ENCODE measurements around the gene GIMAP4. TPM values are rescaled to one million over a fixed set of nuclear protein-coding genes. Genes with fewer than 3 reads are reported as not detected.

The GIMAP4 gene
- total and polyA plus RNA-seq, 3 donors from 2014 or later = 5.8 to 13.3 (median 6.2) TPM

DNA sequence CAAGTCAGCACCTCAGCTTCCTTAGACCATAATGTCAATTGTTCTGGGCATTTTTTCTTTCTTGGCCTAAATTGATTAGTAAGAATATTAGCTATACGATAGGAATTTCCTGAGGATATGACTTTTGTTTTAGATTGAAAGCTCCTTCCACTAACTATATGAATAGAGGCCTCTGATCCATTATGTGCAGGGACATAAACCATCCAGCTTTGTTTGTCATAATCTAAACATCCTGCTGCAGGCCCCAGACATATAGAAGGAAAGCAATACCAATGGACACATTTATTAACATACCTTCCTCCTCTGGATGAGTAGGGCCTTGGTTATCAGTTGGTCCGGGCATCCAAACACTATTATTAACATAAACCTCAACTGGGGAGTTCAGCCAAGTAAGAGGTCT is 4.3 kb upstream of the GIMAP4 start:
- no peak for TF ChIP-seq POLR2A (IDR thresholded peaks at IDR 0.05)
- Histone ChIP-seq H3K9me3 (no peaks in the 10 kb centered on the region), H3K36me3 (ENCODE audit: low read depth, missing control alignments) (no peaks in the 10 kb centered on the region), H3K27me3 (no peaks in the 10 kb centered on the region), H3K4me1 (no peaks in the 10 kb centered on the region), H3K27ac (no peak overlapping the region), H3K4me3 (no peak overlapping the region)
- 63 to 83% methylated on average over 2 of the region's 2 CpGs for WGBS, 2 donors
- DNase-seq = no peak
- intact Hi-C loops (cut with DNase I; ENCODE audit: low total_unique reads) = no loop called here

DNA sequence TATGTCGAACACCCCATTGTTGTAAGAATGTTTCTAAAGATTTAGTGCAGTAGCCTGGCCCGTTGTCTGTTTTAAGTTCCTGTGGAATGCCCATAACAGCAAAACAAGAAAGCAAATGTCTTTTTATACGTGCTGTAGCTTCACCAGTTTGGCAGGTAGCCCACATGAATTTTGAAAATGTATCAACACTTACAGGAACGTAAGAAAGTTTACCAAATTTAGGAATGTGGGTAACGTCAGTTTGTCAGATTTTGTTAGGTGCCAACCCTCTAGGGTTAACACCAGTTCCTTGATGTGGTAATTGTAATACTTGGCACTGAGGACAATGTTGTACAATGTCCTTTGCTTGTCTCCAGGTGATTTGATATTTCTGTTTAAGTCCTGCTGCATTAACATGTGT is 3.2 kb upstream of the GIMAP4 start:
- intact Hi-C loops (cut with DNase I; ENCODE audit: low total_unique reads) = no loop called here
- TF ChIP-seq, protein P1, sequence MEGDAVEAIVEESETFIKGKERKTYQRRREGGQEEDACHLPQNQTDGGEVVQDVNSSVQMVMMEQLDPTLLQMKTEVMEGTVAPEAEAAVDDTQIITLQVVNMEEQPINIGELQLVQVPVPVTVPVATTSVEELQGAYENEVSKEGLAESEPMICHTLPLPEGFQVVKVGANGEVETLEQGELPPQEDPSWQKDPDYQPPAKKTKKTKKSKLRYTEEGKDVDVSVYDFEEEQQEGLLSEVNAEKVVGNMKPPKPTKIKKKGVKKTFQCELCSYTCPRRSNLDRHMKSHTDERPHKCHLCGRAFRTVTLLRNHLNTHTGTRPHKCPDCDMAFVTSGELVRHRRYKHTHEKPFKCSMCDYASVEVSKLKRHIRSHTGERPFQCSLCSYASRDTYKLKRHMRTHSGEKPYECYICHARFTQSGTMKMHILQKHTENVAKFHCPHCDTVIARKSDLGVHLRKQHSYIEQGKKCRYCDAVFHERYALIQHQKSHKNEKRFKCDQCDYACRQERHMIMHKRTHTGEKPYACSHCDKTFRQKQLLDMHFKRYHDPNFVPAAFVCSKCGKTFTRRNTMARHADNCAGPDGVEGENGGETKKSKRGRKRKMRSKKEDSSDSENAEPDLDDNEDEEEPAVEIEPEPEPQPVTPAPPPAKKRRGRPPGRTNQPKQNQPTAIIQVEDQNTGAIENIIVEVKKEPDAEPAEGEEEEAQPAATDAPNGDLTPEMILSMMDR (IDR thresholded peaks at IDR 0.05) = no peak
- no peak for TF ChIP-seq POLR2A (IDR thresholded peaks at IDR 0.05)
- DNase-seq = no peak

DNA sequence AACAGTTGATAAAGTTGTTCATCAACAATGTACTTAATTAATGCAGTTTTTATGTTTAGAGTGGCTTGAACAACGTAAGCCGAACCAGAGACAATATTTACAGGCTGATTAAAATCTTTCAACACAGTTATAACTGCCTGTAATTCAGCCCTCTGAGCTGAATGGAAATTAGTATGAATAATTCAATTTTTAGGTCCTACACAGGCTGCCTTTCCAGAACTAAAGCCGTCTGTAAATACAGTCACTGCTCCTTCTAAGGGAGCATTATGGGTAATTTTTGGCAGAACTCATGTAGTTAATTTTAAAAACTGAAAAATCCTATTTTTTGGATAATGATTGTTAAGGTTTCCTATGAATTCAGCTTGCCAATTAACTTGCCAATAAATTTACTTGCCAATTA is 2.6 kb upstream of the GIMAP4 start:
- H3K36me3 ChIP-seq (ENCODE audit: low read depth, missing control alignments) = no peaks in the 10 kb centered on the region
- no peak overlapping the region for H3K27ac ChIP-seq
- DNase-seq = no peak
- intact Hi-C loops (cut with DNase I; ENCODE audit: low total_unique reads) = no loop called here
- 50 to 74% methylated on average over 3 of the region's 3 CpGs for WGBS, 2 donors
- H3K9me3 ChIP-seq = no peaks in the 10 kb centered on the region
- no peaks in the 10 kb centered on the region for H3K27me3 ChIP-seq
- TF ChIP-seq, protein P1 (IDR thresholded peaks at IDR 0.05) = no peak
- no peak for TF ChIP-seq POLR2A (IDR thresholded peaks at IDR 0.05)
- no peak overlapping the region for H3K4me3 ChIP-seq
- H3K4me1 ChIP-seq = no peaks in the 10 kb centered on the region

More for the DNA sequence above, 3.2 kb upstream of the GIMAP4 start:
- Histone ChIP-seq H3K4me3 (no peak overlapping the region), H3K36me3 (ENCODE audit: low read depth, missing control alignments) (no peaks in the 10 kb centered on the region), H3K27me3 (no peaks in the 10 kb centered on the region), H3K4me1 (no peaks in the 10 kb centered on the region), H3K27ac (no peak overlapping the region), H3K9me3 (no peaks in the 10 kb centered on the region)
- 57 to 61% methylated on average over 5 of the region's 5 CpGs for WGBS, 2 donors

DNA sequence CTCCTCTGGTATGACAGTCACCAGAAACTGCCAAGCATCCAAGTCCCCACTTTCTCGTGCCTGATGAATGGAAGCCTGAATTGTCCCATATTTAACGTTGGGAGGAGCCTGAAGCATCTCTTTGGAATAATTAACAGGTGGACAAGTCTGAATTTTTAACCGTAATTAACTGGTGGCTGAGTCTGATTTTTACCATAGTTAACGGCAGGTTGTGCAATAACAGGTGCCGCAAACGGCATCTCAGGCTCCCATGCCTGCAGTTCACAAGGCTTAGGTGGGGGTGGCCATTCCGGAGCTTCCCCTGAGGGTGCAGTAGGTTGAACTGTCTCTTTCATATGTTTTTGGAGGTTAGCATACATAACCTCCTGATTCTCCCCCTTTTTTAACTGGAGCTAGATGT is 2.0 kb upstream of the GIMAP4 start:
- DNase-seq = no peak
- H3K27me3 ChIP-seq = no peaks in the 10 kb centered on the region
- no peak overlapping the region for H3K27ac ChIP-seq
- TF ChIP-seq, protein P1 (IDR thresholded peaks at IDR 0.05) = no peak
- TF ChIP-seq POLR2A (IDR thresholded peaks at IDR 0.05) = no peak
- H3K4me1 ChIP-seq = no peaks in the 10 kb centered on the region
- WGBS, 2 donors = 82 to 90% methylated on average over 7 of the region's 7 CpGs
- intact Hi-C loops (cut with DNase I; ENCODE audit: low total_unique reads) = no loop called here
- no peak overlapping the region for H3K4me3 ChIP-seq
- no peaks in the 10 kb centered on the region for H3K36me3 ChIP-seq (ENCODE audit: low read depth, missing control alignments)
- H3K9me3 ChIP-seq = no peaks in the 10 kb centered on the region

DNA sequence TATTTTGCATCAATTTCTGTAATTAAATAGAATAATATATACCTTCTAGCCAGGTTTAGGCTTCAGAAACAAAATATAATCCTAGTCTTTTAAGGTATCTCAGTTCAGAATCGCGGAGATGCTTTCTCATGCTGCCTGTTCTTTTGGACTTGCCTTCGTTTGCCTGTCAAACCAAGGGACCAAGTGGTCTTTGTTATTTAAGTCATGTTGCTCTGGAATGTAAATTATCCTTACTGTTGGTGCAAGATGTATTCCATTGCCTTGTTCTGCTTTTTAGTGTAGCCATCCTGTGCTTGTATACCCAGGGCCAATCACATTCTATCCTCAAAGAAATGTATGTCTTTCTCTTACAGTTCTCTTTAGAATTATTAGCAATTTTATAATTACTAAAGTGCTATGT is 1.1 kb upstream of the GIMAP4 start:
- no peaks in the 10 kb centered on the region for H3K9me3 ChIP-seq
- H3K36me3 ChIP-seq (ENCODE audit: low read depth, missing control alignments) = no peaks in the 10 kb centered on the region
- no peak overlapping the region for H3K27ac ChIP-seq
- TF ChIP-seq, protein P1 (IDR thresholded peaks at IDR 0.05) = no peak
- TF ChIP-seq POLR2A (IDR thresholded peaks at IDR 0.05) = no peak
- intact Hi-C loops (cut with DNase I; ENCODE audit: low total_unique reads) = no loop called here
- DNase-seq = no peak
- 75 to 83% methylated on average over 3 of the region's 3 CpGs for WGBS, 2 donors
- no peaks in the 10 kb centered on the region for H3K4me1 ChIP-seq
- H3K4me3 ChIP-seq = no peak overlapping the region
- no peaks in the 10 kb centered on the region for H3K27me3 ChIP-seq

Data from testis (tissue), 3 donors.